Measurements from ENCODE around the gene SAMD4A.

DNA sequence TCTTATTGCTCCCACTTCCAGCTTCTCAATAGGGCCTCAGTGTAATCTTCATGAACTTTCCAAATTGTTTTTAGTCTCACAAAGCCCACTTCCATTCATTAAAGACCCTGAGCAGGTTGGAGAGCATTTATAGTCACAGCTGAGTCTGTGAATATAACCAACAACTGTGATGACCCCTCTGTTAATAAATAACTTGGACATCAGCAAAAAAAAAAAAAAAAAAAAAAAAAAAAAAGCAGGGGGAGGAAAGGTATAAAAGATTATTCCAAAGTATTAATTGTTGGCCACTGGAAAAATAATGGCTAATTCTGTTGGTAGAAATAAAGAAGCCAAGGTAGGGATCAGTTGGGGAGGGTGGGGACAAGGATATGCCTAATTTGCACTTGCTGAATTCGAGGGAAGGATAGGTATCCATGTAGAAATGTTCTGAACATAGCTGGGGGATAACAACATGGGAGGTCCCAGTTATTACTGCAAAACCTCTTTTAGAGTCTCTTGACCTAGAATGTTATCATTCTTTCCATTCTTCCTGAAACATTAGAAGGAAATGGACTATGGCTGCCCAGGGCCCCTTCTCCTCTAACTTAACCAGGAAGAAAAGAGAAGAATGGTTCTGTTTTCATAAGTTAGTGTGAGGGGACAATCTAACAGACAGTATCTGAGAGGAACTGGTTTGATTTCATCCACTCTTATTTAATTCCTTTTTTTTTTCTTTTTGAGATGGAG is 56.5 kb downstream of the SAMD4A start:
- TF ChIP-seq, protein P1, sequence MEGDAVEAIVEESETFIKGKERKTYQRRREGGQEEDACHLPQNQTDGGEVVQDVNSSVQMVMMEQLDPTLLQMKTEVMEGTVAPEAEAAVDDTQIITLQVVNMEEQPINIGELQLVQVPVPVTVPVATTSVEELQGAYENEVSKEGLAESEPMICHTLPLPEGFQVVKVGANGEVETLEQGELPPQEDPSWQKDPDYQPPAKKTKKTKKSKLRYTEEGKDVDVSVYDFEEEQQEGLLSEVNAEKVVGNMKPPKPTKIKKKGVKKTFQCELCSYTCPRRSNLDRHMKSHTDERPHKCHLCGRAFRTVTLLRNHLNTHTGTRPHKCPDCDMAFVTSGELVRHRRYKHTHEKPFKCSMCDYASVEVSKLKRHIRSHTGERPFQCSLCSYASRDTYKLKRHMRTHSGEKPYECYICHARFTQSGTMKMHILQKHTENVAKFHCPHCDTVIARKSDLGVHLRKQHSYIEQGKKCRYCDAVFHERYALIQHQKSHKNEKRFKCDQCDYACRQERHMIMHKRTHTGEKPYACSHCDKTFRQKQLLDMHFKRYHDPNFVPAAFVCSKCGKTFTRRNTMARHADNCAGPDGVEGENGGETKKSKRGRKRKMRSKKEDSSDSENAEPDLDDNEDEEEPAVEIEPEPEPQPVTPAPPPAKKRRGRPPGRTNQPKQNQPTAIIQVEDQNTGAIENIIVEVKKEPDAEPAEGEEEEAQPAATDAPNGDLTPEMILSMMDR (conservative IDR thresholded peaks at IDR 0.05; ENCODE audit: low read depth, low read length): no peak
- no peak for TF ChIP-seq EZH2 (IDR thresholded peaks at IDR 0.05; ENCODE audit: borderline replicate concordance, low read depth, low read length, poor library complexity, severe bottlenecking)
